Stimulated activated CD4-positive, alpha-beta T cell treated with anti-CD3 and anti-CD28 coated beads, Interleukin-4, amount 100 ng/mL, for 4 hours (primary cell): ENCODE results near the gene TSNAXIP1.
"Not testable (repeated sequence)": the region's sequence is repeated elsewhere in the genome, so short reads cannot be mapped to it uniquely, and the experiment has no call there.

ENCODE experiments used
- DNase-seq, 2 experiments: peaks; one replicate each; pipeline ENCODE4 v3.0.0-alpha.2; 2020

Gene TSNAXIP1

DNA sequence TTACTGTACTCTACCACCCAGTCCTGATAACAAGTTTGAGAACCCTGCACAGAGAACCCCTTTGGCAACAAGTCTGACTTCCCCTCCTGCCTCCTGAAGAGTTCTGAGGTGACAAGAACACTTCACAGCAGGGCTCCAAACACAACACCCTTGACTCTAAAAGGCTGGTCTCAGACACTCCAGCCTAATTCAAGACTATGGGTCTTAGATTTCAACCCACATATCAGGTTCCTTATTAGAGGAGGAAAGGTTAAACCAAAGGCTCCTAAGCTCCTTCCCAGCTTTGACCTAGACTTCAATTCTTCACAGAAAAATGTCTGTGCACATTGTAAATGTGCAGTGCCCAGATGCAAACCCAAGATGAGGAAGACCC lies 23.4 kb upstream of the TSNAXIP1 start:
- no peak for DNase-seq

GRCh38 chr16:67786491-67786890 lies 20.2 kb upstream of the TSNAXIP1 start:
- no peak for DNase-seq

DNA sequence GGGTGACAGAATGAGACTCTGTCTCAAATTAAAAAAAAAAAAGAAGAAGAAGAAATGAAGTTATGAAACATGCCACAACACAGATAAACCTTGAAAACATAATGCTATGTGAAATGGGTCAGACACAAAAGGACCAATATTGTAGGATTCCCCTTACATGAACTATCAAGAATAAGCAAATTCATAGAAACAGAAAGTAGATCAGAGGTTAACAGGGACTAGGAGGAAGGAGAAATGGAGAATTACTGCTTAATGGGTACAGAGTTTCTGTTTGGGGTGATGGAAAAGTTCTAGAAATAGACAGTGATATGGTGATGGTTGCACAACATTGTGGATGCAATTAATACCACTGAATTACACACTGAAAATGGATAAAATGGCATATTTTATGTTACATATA lies 16.6 kb upstream of the TSNAXIP1 start:
- no peak for DNase-seq

DNA sequence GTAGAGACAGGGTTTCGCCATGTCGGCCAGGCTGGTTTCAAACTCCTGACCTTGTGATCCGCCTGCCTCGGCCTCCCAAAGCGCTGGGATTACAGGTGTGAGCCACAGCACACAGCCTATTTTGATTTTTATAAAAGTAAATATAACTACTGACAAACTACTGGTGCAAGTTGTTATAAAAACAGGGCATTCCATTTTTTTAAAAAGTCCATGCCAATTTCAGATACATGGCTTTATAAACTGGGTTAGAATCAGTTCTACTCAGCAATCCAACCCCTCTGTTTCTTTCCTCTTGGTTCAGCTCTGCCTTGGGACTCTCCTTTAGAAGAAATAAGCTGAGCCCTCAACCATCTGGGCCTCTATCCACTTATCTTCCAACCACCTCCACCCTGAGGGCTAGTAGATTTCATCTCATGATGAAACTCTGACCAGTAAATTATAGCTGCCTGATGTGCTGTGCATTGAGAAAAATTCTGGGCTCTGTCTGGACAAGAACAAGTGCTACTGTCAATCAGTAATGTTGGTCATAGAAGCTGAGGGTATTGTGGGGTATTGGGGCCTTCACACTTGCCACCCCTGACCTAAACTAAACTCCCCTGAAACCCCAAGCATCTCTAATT lies 10.5 kb upstream of the TSNAXIP1 start:
- DNase-seq: no peak

GRCh38 chr16:67800338-67800926 lies 6.3 kb upstream of the TSNAXIP1 start:
- DNase-seq: no peak

- DNase-seq: no peak
Observed at GRCh38 chr16:67801241-67801640, 5.4 kb upstream of the TSNAXIP1 start.

DNA sequence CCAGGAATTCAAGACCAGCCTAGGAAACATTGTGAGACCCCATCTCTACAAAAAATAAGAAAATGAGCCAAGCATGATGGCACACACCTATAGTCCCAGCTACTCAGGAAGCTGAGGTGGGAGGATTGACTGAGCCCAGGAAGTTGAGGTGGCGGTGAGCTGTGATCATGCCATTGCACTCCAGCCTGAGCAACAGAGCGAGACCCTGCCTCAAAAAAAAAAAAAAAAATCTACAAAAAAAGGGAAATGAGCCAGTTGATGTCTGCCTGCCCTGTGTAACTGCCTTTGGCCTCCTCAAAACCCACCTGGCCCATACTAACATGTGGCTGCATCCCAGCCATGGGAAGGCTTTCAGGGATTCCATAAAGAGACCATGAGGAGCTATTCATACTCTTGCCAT lies 4.8 kb upstream of the TSNAXIP1 start:
- DNase-seq: peak in 1 of 2 experiments; percentile 49

DNA sequence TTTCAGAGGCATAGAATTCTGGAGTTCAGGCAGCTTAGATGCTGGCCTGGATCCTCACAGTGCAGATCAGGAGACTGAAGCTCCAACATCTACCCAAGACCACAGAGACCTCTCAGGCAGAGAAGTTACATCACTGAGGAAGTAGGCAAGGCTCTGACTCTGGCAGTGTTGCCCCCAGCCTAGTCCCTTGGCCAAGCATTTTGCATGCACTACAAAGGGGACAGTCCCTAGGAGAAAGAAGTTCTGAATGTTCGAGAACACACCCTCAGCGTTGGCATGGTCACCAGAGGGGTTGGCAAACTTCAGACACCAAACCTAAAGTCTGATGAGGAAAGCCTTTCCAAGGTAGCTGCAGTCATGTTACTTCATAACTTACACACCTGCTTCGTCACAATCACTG lies 2.8 kb upstream of the TSNAXIP1 start:
- no peak for DNase-seq

GRCh38 chr16:67804853-67805542 lies 1.7 kb upstream of the TSNAXIP1 start:
- no peak for DNase-seq

GRCh38 chr16:67805718-67806427 lies 816 bp upstream of the TSNAXIP1 start:
- peak in 1 of 2 experiments; percentile 1 for DNase-seq

DNA sequence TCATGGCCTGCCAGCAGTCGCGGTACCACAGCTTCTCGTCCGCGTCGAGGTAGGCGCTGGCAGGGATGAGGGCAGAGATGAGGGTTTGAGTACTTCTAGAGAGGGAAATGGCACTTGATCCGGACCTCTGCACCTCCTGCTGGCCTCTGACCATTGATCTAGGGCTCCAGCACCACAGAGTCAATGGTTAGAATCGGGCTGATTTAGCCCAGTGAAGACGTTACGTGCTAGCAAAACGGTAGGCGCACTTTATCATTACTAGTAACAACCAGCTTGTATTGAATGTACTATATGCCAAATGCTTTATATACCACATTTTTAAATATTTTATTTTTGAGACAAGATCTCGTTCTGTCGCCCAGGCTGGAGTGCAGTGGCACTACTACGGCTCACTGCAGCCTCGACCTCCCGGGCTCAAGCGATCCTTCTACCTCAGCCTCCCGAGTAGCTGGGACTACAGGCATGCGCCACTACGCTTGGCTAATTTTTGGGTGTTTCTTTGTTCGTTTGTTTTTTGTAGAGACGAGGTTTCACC lies 526 bp downstream of the TSNAXIP1 start:
- no peak for DNase-seq

- DNase-seq: no peak
Observed at GRCh38 chr16:67811899-67812298, 5.2 kb downstream of the TSNAXIP1 start.

DNA sequence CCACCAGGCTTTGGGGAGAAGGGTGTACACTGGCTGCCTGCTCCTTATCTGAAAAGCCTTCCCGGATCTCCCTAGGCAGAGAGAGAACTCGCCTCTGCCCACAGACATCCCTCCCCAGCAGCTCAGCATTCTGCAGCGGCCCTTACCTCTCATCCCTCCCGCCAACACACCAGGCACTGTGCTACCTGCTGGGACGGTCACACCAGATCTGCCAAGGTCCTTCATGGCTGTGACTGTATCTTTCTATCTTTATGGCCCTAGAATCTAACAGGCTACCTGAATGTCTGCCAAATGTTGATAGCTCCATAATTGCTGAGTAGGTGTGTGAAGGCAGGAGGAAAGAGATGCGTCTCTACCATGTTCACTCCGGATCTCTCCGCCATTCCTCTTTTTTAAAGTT lies 7.9 kb downstream of the TSNAXIP1 start:
- DNase-seq: no peak

GRCh38 chr16:67820608-67821259 lies 14.0 kb downstream of the TSNAXIP1 start:
- DNase-seq: no peak

- DNase-seq: no peak
Observed at GRCh38 chr16:67822511-67822910, 15.8 kb downstream of the TSNAXIP1 start.

- DNase-seq: no peak
Observed at GRCh38 chr16:67825119-67825518, 18.4 kb downstream of the TSNAXIP1 start.

- DNase-seq: no peak
Observed at GRCh38 chr16:67825906-67826305, 19.2 kb downstream of the TSNAXIP1 start.

- DNase-seq: no peak
Observed at GRCh38 chr16:67828651-67829050, 22.0 kb downstream of the TSNAXIP1 start.

- DNase-seq: no peak
Observed at GRCh38 chr16:67833030-67833414, 26.3 kb downstream of the TSNAXIP1 start.

DNA sequence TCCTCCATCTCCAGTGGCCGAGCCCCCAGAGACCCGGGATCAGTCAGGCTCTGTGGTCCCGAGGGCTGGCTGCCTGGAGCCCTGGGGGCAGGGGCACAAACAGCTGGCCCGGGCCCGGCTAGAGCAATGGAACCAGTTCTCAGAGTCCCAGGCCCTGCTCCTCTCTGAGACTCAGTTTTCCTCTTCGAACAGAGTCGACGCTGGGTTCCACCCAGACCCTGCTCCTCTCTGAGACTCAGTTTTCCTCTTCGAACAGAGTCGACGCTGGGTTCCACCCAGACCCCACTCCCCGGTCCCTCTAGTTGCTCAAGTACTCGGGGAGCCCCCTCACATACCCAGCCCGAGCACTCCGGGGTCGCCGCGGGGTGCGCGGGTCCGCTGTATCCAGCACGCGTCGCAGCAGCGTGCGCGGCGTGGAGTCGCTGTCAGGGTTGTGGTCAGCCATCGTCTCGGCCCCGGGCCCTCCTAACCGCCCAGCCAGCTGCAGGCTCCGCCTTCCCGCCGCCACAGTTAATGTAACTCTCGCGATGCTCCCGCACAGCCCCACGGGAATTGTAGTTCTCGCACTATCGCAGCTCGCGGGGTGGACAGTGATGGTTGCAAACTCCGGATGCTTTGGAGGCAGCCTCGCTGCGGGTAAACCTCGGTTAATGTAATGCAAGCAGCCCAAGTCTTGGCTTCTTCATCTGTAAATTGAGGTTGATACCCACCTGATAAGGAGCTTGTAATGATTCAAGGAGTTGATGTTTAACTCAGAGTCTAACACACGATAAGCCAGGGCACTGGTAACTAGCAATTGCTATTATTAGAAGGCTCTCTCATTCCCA lies 26.9 kb downstream of the TSNAXIP1 start:
- peak; percentile 87 to 89 for DNase-seq

DNA sequence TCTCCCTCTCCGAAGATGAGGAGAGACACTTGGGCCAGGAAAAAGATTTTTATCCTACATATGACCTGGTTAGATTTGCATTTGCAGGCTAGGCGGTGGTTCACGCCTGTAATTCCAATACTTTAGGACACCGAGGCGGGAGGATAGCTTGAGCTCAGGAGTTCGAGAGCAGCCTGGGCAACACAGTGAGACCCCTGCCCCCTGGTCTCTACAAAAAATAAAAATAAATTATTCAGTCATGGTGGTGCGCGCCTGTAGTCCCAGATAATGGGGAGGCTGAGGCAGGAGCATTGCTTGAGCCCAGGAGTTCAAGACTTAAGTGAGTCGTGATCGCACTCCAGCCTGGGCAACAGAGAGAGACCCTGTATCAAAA lies 27.5 kb downstream of the TSNAXIP1 start:
- DNase-seq: no peak

GRCh38 chr16:67837190-67837589 lies 30.5 kb downstream of the TSNAXIP1 start:
- DNase-seq: not testable (repeated sequence)
